ENCODE measurements around the gene MPI.

The MPI gene

GRCh38 chr15:74950078-74950908 is 60.5 kb downstream of the MPI start:
- peak; percentile 36 for DNase-seq

- no peak for DNase-seq
Observed at GRCh38 chr15:74951006-74951405, 61.2 kb downstream of the MPI start.
